GM19240 (cell line): ENCODE results near the gene CLIC4.
"Not testable (repeated sequence)": the region's sequence is repeated elsewhere in the genome, so short reads cannot be mapped to it uniquely, and the experiment has no call there.

Experiments used
- DNase-seq: peaks from one replicate; pipeline ENCODE4 v3.0.0; 2011; ENCODE audit warnings: low spot score; ENCODE audit not compliant: insufficient read length

CLIC4 gene

DNA sequence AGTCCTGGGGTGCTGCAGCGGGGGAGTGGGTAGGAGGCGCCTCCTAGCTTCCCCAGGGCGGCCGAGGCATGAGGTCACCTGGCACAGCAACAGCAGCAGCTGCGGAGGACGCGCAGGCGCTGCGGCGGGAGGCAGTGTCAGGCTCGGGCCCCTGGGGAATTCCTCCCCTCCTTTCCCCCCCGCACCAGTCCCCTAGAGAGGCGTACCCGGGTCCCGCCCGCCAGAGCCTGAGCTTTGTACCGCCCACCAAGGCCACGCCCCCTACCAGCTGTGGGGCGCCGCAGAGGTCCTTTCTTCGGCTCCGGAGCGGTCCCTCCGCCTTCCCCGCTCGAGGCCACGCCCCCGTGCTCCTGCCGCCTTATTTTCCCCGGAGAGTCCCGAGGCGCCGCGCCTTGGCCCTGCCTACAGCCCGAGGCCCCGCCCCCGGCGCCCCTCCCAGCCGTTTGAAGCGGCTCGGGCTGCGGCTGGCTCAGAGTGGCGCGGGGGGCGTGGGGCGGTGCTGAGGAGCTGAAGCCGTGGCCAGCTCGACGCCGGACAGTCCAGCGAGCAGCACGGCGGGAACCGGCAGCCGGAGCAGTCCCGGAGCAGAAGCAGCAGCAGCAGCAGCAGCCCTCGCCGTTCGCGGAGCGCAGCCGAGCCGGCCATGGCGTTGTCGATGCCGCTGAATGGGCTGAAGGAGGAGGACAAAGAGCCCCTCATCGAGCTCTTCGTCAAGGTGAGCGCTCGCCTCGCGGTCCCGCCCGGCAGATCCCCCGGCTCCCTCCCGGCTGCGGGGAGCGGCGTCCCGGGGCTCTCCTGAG is at the start of gene CLIC4:
CLIC4 (plus strand) TSS at position 537 of the 800 bp plus-strand sequence; CDS start at position 644, 107 bp downstream.
- peak; percentile 62 for DNase-seq

- no peak for DNase-seq
Measured at GRCh38 chr1:24696041-24696755, 49.0 kb upstream of the CLIC4 start.

DNA sequence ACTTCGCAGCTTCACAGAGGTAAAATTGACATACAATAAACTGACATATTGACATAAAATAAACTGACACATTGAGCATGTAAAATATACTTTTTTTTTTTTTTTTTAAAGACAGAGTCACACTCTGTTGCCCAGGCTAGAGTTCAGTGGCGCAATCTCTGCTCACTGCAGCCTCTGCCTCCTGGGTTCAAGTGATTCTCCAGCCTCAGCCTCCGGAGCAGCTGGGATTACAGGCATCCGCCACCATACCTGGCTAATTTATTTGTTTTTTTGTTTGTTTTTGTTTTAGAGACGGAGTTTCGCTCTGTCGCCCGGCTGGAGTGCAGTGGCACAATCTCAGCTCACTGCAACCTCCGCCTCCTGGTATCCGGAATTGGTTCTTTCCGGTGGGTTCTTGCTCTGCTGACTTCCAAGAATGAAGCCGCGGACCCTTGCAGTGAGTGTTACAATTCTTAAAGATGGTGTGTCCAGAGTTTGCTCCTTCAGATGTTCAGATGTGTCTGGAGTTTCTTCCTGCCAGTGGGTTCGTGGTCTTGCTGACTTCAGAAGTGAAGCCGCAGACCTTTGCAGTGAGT is 48.4 kb upstream of the CLIC4 start:
- no peak for DNase-seq

GRCh38 chr1:24697453-24698001 is 47.7 kb upstream of the CLIC4 start:
- DNase-seq = not testable (repeated sequence)

DNA sequence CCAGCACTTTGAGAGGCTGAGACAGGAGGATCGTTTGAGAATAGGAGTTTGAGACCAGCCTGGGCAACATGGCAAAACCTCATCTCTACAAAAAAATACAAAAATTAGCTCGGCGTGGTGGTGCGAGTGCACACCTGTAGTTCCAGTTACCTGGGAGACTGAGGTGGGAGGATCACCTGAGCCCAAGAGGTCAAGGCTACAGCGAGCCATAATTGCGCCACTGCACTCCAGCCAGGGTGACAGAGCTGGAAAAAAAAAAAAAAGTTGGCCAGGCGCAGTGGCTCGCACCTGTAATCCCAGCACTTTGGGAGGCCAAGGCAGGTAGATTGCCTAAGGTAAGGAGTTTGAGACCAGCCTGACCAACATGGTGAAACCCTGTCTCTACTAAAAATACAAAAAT is 46.9 kb upstream of the CLIC4 start:
- not testable (repeated sequence) for DNase-seq

- no peak for DNase-seq
Measured at GRCh38 chr1:24699628-24700027, 45.6 kb upstream of the CLIC4 start.

- DNase-seq = no peak
Measured at GRCh38 chr1:24702511-24703293, 42.5 kb upstream of the CLIC4 start.

GRCh38 chr1:24704411-24705259 is 40.6 kb upstream of the CLIC4 start:
- DNase-seq = no peak

DNA sequence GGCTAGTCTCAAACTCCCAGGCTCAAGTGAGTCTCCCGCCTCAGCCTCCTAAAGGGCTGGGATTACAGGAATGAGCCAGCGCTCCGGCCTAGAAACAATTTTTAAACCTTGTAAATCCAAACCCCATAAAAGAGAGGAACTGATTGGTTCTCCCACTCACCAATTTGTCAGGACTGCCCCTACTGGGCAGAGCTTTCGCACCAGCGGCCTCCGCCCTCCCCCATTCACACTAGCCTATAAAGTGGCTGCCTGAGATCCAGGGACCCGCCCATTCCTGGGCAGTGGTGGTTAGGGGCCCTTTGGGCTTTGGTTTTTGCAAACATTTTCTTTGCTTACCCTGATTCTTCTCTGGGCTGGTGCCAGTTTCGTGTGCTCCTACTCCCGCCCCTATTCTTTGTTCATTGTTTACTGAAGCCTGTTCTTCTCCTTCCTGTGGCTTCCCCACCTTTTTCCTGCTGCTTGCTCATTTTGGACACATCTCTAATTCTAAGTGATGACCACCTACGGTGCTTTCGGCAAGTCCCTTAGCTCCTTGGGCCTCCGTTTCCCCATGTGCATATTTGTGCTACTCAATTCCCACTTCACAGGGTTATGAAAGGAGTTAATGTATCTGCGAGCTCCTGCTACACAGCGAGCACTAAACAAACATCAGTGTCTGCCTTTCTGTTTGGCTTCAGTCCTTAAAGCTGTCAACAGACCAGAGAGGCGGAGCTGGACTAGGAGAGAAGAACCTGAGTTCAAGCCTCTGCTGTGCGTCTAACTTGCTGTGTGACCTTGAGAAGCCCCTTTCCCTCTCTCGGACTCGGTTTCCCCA is 39.8 kb upstream of the CLIC4 start:
- no peak for DNase-seq

- DNase-seq = not testable (repeated sequence)
Measured at GRCh38 chr1:24706074-24706389, 39.2 kb upstream of the CLIC4 start.

GRCh38 chr1:24707687-24708086 is 37.6 kb upstream of the CLIC4 start:
- DNase-seq = no peak

GRCh38 chr1:24708938-24709337 is 36.3 kb upstream of the CLIC4 start:
- DNase-seq = no peak

DNA sequence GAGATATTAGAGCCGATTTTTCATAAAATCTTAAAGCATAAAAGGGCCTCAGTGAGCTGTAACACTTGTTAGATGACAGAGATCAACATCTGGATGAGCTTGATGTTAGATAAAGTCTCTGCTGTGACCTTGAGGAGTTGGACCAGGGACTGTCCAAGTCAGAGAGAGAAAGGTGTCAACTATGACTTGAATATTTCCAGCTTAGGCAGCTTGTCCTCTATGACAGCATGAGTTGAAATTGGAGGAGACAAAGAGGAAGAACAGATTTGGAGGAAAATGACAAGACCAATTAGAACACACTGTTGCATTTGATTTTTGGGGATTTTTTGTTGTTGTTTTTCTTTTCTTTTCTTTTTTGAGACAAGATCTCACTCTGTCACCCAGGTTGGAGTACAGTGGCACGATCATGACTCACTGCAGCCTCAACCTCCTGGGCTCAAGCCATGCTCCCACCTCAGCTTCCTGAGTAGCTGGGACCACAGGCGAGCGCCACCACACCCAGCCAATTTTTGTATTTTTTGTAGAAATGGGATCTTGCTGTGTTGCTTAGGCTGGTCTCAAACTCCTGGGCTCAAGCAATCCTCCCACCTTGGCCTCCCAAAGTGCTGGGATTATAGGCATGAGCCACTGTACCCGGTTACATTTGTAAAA is 35.3 kb upstream of the CLIC4 start:
- no peak for DNase-seq

- no peak for DNase-seq
Measured at GRCh38 chr1:24711329-24711728, 33.9 kb upstream of the CLIC4 start.

- DNase-seq = no peak
Measured at GRCh38 chr1:24713176-24713575, 32.1 kb upstream of the CLIC4 start.

- no peak for DNase-seq
Measured at GRCh38 chr1:24713736-24714135, 31.5 kb upstream of the CLIC4 start.

DNA sequence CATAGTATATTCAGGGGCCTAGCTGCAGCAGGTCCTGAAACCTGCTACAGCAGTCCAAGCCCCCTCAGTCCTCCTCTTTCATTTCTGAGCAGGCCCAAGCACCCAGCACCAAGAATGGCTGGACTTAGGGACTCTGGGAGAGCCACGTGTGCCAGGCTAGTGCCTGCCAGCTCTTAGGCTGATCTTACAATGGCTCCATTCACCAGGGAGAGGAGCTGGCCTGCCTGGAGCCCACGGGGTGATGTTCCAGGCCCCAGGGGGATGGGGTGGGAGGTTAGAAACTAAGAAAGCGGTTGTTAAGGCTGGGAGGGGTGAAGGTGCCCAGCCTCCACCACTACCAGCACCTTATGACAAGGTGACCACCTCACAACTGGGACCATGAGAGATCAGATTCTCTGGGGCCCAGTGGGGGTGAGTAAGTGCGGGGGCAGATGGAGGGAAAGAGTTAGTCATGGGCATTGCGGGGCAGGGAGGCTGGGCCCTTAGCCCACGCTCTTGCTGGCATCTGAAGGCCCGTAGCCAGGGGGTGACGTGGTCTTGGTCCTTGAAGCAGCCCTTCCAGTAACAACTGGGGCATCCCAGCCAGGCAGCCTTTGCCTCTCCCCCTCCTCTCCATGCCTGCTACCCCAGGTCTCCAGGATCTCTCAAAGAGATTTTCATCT is 30.3 kb upstream of the CLIC4 start:
- DNase-seq = no peak

DNA sequence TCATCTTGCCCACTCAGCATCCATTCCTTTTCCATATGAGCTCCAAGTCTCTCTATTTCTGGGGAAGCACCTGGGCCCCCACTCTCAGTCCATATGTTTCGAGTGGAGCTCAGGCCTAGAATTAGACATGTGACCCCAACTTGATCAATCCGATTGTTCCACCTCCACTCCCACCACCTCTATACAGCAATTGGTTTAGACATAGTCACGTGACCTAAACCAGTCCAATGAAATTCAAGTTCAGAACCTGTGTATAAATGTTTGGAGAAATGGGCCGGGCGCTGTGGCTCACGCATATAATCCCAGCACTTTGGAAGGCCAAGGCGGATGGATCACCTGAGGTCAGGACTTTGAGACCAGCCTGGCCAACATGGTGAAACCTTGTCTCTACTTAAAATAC is 29.6 kb upstream of the CLIC4 start:
- no peak for DNase-seq
